ENCODE measurements around the gene KCNT1.

The KCNT1 gene

GRCh38 chr9:135698767-135699166 is 3.2 kb upstream of the KCNT1 start:
- no peak for DNase-seq (ENCODE audit: low read depth in 3 of 3, low spot score in 1 of 3)

DNA sequence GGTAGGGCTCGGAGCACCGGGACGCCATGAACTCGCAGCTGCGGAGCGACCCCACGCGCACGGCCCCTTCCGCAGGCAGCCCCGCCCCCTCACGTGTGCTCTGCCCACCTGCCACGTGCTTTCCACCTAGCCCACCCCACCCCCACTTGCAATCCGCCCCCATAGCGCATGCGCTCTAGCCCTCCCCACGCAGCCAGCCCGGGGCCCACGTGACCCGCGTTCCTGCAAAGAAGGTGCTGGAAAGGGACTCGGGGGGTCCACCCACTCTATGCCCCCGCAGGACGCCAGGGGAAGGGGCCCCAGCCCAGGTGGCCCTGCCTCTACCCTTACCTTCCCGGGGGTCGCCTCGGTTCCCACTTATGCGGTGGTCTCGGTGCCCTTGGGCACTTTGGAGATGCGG is 2.5 kb upstream of the KCNT1 start, which contains the start of gene SOHLH1:
TSS of gene SOHLH1 (minus strand) at position 42 of the 400 bp plus-strand sequence. CDS start at position 28, 14 bp downstream.
- DNase-seq (ENCODE audit: low read depth in 3 of 3, low spot score in 1 of 3), result no peak

DNA sequence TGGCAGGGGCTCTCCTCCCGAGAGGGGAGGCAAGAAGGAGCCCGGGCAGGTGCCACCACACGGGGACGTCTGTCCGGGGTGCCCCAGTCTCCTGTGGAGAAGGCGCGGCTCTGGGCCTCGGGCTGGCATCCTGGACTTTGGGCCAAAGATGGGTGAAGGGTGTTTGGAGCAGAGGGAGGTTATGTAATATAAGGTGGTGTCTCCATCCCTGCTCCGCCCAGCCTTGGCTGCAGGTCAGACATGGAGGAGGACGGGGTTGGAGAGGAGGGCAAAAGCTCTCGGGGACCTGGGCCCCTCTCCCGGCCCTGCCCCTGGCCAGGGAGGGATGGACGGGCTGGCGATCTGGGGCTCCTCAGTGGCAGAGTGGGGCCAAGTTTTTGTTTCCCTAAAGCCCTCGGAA is 1.5 kb upstream of the KCNT1 start:
- DNase-seq (ENCODE audit: low read depth in 3 of 3, low spot score in 1 of 3), result no peak

DNA sequence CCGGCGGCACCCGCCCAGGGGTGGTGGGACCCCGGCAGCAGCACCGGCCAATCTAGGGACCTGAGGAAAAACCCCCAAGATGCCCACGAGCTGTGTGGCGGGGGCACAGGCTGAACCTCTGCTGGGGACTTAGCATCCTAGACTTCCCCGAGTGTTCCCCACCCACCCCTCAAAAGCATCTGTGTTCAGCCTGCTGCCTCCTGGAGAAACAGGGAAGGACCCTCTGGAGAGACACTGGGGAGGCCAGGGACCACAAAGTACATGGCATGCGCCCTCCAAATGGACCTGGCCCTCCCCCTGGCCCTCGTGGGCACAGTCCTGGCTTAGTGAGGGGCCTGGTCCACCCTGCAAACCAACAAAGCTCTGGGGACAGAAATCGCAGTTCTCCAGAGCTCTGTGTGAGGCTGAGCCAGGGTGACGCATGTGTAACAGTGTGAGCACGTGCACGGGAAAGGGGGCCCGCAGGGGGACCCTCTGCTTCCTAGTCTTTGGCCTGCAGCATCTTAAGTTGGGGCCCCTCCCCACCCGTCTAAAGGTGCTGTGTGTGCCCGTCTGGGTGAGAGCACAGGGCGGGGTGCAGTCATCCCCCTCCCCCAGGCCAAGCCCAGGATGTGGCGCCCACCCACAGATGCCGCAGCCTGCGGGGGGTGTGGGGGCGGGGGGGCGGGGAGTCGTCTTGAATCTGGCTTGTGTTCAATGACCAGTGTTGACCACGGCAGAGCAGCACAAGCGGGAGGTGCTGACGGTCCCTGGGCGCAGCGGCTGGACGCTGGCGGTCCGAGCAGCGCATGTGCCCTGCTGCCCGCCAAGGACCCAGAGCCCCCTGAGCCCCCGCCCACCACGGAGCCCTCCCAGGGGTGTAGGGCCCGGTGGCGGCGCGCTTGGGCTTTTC is 672 bp upstream of the KCNT1 start:
- no peak for DNase-seq (ENCODE audit: low read depth in 3 of 3, low spot score in 1 of 3)

- no peak for DNase-seq (ENCODE audit: low read depth in 3 of 3, low spot score in 1 of 3)
Measured at GRCh38 chr9:135703726-135704125, 1.7 kb downstream of the KCNT1 start.

DNA sequence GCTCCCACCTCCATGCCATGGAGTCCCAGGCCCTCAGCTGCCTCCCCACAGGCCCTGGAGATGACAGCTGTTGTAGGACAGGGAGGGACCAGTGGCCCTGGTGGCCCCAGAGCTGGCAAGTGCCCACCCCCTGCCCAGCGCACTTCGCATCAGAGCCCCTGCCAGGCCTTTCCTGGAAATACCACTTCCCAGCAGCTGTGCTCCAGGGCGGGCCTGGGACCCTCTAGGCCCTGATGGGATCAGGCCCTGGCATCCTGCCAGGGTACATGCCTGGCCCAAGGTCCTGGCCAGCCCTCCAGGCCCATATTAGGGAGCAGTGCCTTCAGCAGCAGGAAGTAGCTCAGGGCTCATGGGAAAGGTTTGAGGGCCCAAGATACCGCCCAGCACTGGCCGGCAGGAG is 2.5 kb downstream of the KCNT1 start:
- DNase-seq (ENCODE audit: low read depth in 3 of 3, low spot score in 1 of 3), result no peak

DNA sequence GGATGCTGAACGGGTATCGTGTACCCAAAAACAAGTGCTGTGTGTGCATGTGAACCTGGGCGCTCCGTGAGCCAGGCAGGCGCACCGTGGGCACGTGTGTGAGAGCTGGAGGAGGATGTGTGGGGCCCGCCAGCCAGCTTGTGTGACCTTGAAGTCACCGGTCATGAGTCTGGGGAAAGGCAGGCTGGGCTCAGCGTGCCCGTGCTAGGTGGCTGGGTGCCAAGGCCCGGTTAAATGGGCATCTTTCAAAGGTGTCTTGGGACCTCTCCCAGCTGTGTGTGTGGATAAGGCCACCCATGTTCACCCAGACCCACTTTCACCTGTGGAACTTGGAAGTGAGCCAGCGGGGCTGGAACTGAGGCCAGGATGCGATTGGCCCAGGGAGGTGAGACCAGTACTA is 3.4 kb downstream of the KCNT1 start:
- DNase-seq (ENCODE audit: low read depth in 3 of 3, low spot score in 1 of 3), result no peak

DNA sequence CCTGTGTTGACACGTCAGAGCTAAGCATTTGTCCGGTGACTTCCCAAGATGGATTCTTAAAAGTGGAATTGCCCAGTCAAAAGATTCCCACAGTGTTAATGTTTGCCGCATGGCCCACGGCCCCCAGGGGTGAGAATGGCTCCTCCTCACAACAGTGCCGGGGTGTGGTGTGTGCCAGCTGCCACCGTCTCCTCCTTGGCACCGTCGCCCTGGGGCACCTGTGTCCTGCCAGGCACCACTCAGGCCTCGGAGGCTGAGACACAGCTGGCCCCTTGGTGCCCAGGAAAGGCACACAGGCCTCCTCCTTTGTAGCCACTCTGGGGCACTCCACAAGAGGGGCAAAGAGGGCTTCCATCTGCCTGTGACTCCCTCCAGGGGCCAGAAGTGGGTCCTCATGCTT is 4.3 kb downstream of the KCNT1 start:
- no peak for DNase-seq (ENCODE audit: low read depth in 3 of 3, low spot score in 1 of 3)

GRCh38 chr9:135707252-135708138 is 5.5 kb downstream of the KCNT1 start:
- no peak for DNase-seq (ENCODE audit: low read depth in 3 of 3, low spot score in 1 of 3)

GRCh38 chr9:135708164-135708563 is 6.2 kb downstream of the KCNT1 start:
- DNase-seq (ENCODE audit: low read depth in 3 of 3, low spot score in 1 of 3), result no peak

GRCh38 chr9:135711391-135711790 is 9.4 kb downstream of the KCNT1 start:
- DNase-seq (ENCODE audit: low read depth in 3 of 3, low spot score in 1 of 3), result no peak

GRCh38 chr9:135711881-135712280 is 9.9 kb downstream of the KCNT1 start:
- no peak for DNase-seq (ENCODE audit: low read depth in 3 of 3, low spot score in 1 of 3)

- DNase-seq (ENCODE audit: low read depth in 3 of 3, low spot score in 1 of 3), result no peak
Measured at GRCh38 chr9:135712613-135713295, 10.8 kb downstream of the KCNT1 start.

- no peak for DNase-seq (ENCODE audit: low read depth in 3 of 3, low spot score in 1 of 3)
Measured at GRCh38 chr9:135714242-135715055, 12.5 kb downstream of the KCNT1 start.

GRCh38 chr9:135715056-135715595 is 13.1 kb downstream of the KCNT1 start:
- DNase-seq (ENCODE audit: low read depth in 3 of 3, low spot score in 1 of 3), result no peak

DNA sequence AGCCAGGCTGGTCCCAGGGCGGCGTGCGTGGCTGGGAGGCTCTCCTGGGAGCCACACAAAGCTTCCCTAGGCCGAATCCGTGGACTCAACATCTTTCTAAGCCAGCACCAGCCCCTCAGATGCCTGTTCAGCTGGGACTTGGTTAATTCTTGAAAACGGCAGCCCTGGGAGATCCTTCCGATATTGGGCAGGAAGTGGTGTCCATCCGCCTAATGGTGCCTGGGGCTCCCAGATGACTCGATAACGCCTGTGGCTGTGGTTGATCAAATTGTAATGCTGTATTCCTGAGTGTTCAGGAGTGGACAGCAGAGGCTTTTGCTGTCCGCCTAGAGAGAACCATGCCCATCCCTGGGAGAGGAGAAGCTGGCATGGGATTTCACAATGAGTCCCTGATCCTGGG is 14.1 kb downstream of the KCNT1 start:
- DNase-seq (ENCODE audit: low read depth in 3 of 3, low spot score in 1 of 3), result no peak

GRCh38 chr9:135717410-135717809 is 15.4 kb downstream of the KCNT1 start:
- no peak for DNase-seq (ENCODE audit: low read depth in 3 of 3, low spot score in 1 of 3)

DNA sequence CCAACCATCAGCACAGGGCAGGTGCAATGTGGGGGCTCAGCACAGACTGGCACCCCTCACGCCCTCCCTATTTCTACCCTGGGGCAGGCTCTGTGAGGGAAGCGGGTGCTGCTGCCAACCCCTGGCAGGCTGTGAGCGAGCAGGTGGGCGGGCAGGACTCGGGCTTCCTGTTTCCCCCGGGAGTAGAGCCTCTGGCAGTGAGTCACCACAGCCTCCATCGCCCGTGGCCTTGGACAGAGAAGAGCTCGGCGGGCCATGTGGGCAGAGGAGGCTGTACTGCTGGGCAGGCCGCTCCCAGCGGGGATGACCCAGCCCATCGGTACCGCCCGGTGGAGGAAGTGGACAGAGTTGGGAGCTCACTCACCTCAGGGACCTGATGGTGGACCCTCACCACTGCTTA is 16.6 kb downstream of the KCNT1 start:
- no peak for DNase-seq (ENCODE audit: low read depth in 3 of 3, low spot score in 1 of 3)

DNA sequence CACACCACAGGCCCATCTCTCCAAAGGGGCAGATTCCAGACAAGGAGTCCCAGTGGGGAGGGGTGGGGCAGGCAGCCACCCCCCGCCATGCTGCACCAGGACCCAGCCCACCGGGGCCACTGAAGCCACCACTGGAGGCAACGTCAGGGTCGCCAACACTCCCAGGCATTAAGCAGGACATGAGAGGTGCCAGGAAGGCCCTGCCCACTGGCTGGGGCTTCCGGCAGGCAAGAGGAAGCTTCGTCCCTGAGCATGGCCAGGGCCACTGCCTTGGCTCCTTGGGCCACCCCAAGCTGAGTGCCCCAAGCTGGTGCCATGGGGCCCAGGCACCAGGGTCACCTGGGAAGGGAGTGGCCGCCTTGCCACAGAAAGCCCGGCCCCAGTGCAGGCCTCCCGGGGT is 17.5 kb downstream of the KCNT1 start:
- no peak for DNase-seq (ENCODE audit: low read depth in 3 of 3, low spot score in 1 of 3)

- DNase-seq (ENCODE audit: low read depth in 3 of 3, low spot score in 1 of 3), result no peak
Measured at GRCh38 chr9:135722365-135722764, 20.4 kb downstream of the KCNT1 start.

Data from stimulated activated CD4-positive, alpha-beta T cell treated with anti-CD3 and anti-CD28 coated beads, TNF-alpha, amount 100 ng/mL, for 1 hour (primary cell).